ENCODE measurements around the gene CHID1. TPM values are rescaled to one million over a fixed set of nuclear protein-coding genes. Genes with fewer than 3 reads are reported as not detected.

CHID1 gene
- total RNA-seq, 1 donor = 48.9 TPM

GRCh38 chr11:953512-953911 is 42.9 kb upstream of the CHID1 start:
- TF ChIP-seq CTCF (IDR thresholded peaks at IDR 0.05; ENCODE audit: extremely low read depth, low read depth, low read length) = no peak
- Histone ChIP-seq H3K4me1 (ENCODE audit: insufficient read depth, low read length) (no peaks in the 10 kb centered on the region), H2AFZ (ENCODE audit: low read length) (no peak overlapping the region), H3K4me2 (ENCODE audit: insufficient read depth, low read length) (no peak overlapping the region), H3K27me3 (ENCODE audit: insufficient read depth, low read length) (no peaks in the 10 kb centered on the region), H3K4me3 (ENCODE audit: insufficient read depth, low read length) (no peak overlapping the region), H4K20me1 (ENCODE audit: insufficient read depth, low read length) (peaks cover 44% of the 10 kb centered on the region), H3K27ac (ENCODE audit: low read depth, low read length) (no peak overlapping the region), H3K9me3 (ENCODE audit: low read depth, low read length) (no peaks in the 10 kb centered on the region), H3K36me3 (ENCODE audit: insufficient read depth, low read length) (peaks cover 2% of the 10 kb centered on the region), H3K79me2 (ENCODE audit: insufficient read depth, low read length) (peaks cover 71% of the 10 kb centered on the region)
- peak; percentile 46 for DNase-seq (ENCODE audit: insufficient read length, low spot score, missing footprints)

- H2AFZ ChIP-seq (ENCODE audit: low read length) = no peak overlapping the region
- DNase-seq (ENCODE audit: insufficient read length, low spot score, missing footprints) = peak; percentile 25
- no peaks in the 10 kb centered on the region for H3K27me3 ChIP-seq (ENCODE audit: insufficient read depth, low read length)
- H3K27ac ChIP-seq (ENCODE audit: low read depth, low read length) = no peak overlapping the region
- no peaks in the 10 kb centered on the region for H3K36me3 ChIP-seq (ENCODE audit: insufficient read depth, low read length)
- no peak overlapping the region for H3K4me2 ChIP-seq (ENCODE audit: insufficient read depth, low read length)
- no peaks in the 10 kb centered on the region for H3K9me3 ChIP-seq (ENCODE audit: low read depth, low read length)
- peaks cover 66% of the 10 kb centered on the region for H3K79me2 ChIP-seq (ENCODE audit: insufficient read depth, low read length)
- no peaks in the 10 kb centered on the region for H3K4me1 ChIP-seq (ENCODE audit: insufficient read depth, low read length)
- peaks cover 37% of the 10 kb centered on the region for H4K20me1 ChIP-seq (ENCODE audit: insufficient read depth, low read length)
- no peak overlapping the region for H3K4me3 ChIP-seq (ENCODE audit: insufficient read depth, low read length)
- TF ChIP-seq CTCF (IDR thresholded peaks at IDR 0.05; ENCODE audit: extremely low read depth, low read depth, low read length) = no peak
Observed at GRCh38 chr11:952406-953385, 42.1 kb upstream of the CHID1 start.

GRCh38 chr11:951507-951906 is 40.9 kb upstream of the CHID1 start:
- H3K79me2 ChIP-seq (ENCODE audit: insufficient read depth, low read length) = peaks cover 57% of the 10 kb centered on the region
- no peak overlapping the region for H3K4me2 ChIP-seq (ENCODE audit: insufficient read depth, low read length)
- no peak for TF ChIP-seq CTCF (IDR thresholded peaks at IDR 0.05; ENCODE audit: extremely low read depth, low read depth, low read length)
- no peak overlapping the region for H3K4me3 ChIP-seq (ENCODE audit: insufficient read depth, low read length)
- H2AFZ ChIP-seq (ENCODE audit: low read length) = no peak overlapping the region
- DNase-seq (ENCODE audit: insufficient read length, low spot score, missing footprints) = peak; percentile 42
- no peaks in the 10 kb centered on the region for H3K4me1 ChIP-seq (ENCODE audit: insufficient read depth, low read length)
- H3K9me3 ChIP-seq (ENCODE audit: low read depth, low read length) = no peaks in the 10 kb centered on the region
- H3K27ac ChIP-seq (ENCODE audit: low read depth, low read length) = no peak overlapping the region
- no peaks in the 10 kb centered on the region for H3K27me3 ChIP-seq (ENCODE audit: insufficient read depth, low read length)
- no peaks in the 10 kb centered on the region for H3K36me3 ChIP-seq (ENCODE audit: insufficient read depth, low read length)
- peaks cover 28% of the 10 kb centered on the region for H4K20me1 ChIP-seq (ENCODE audit: insufficient read depth, low read length)

GRCh38 chr11:947744-948143 is 37.1 kb upstream of the CHID1 start:
- peaks cover 30% of the 10 kb centered on the region for H4K20me1 ChIP-seq (ENCODE audit: insufficient read depth, low read length)
- peaks cover under 1% of the 10 kb centered on the region for H3K4me1 ChIP-seq (ENCODE audit: insufficient read depth, low read length)
- H2AFZ ChIP-seq (ENCODE audit: low read length) = no peak overlapping the region
- no peak overlapping the region for H3K4me3 ChIP-seq (ENCODE audit: insufficient read depth, low read length)
- H3K36me3 ChIP-seq (ENCODE audit: insufficient read depth, low read length) = peaks cover 6% of the 10 kb centered on the region
- no peak overlapping the region for H3K27ac ChIP-seq (ENCODE audit: low read depth, low read length)
- no peaks in the 10 kb centered on the region for H3K9me3 ChIP-seq (ENCODE audit: low read depth, low read length)
- peaks cover 55% of the 10 kb centered on the region for H3K79me2 ChIP-seq (ENCODE audit: insufficient read depth, low read length)
- no peak overlapping the region for H3K4me2 ChIP-seq (ENCODE audit: insufficient read depth, low read length)
- DNase-seq (ENCODE audit: insufficient read length, low spot score, missing footprints) = no peak
- H3K27me3 ChIP-seq (ENCODE audit: insufficient read depth, low read length) = no peaks in the 10 kb centered on the region
- no peak for TF ChIP-seq CTCF (IDR thresholded peaks at IDR 0.05; ENCODE audit: extremely low read depth, low read depth, low read length)

Measured in osteoblast (primary cell).